ENCODE data around the gene CLIC5.

Gene CLIC5

GRCh38 chr6:46046558-46047174 is 31.0 kb upstream of the CLIC5 start:
- Mint-ChIP-seq H3K9me3 (no peaks in the 10 kb centered on the region), H3K27me3 (no peaks in the 10 kb centered on the region), H3K4me1 (peaks cover 9% of the 10 kb centered on the region), H3K4me3 (no peak overlapping the region), H3K27ac (no peak overlapping the region)
- no peak for DNase-seq
- ATAC-seq = no peak

DNA sequence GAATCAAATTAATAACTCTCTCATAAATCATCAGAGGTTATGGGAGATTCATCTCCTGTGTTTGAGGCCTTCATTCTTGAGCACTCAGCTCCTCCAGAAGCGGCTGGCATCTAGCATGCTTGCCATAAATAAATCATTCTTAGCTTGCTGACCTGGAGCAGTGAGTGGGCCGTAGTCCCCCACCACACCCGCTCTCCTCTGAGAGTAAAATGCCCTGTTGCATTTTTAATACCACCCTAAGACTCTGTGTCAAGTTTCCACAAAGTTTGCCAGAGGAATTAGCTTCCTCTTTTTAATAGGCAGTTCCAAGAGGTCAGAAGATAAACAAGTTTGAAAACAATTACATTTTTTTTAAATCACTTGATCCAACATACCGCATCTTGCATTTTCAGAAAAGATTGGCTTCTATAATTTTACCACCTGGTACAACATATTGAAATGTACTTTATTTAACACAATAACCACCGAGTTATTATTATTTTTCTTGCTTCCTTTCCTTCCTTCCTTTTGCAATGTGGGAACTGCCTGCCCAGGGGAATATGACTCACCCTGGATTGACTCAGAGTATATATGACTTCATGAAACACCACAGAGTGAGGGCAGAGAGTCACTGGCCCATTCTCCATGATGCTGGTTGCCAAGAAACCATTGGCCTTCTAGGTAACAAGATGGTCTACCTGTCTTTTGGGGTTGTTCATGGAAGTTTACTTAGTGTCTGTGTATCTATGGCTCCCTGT is 29.4 kb upstream of the CLIC5 start:
- Mint-ChIP-seq H3K27me3 (no peaks in the 10 kb centered on the region), H3K4me3 (no peak overlapping the region), H3K27ac (no peak overlapping the region), H3K9me3 (no peaks in the 10 kb centered on the region), H3K4me1 (peaks cover 9% of the 10 kb centered on the region)
- ATAC-seq (peak; percentile 69), DNase-seq (no peak)

DNA sequence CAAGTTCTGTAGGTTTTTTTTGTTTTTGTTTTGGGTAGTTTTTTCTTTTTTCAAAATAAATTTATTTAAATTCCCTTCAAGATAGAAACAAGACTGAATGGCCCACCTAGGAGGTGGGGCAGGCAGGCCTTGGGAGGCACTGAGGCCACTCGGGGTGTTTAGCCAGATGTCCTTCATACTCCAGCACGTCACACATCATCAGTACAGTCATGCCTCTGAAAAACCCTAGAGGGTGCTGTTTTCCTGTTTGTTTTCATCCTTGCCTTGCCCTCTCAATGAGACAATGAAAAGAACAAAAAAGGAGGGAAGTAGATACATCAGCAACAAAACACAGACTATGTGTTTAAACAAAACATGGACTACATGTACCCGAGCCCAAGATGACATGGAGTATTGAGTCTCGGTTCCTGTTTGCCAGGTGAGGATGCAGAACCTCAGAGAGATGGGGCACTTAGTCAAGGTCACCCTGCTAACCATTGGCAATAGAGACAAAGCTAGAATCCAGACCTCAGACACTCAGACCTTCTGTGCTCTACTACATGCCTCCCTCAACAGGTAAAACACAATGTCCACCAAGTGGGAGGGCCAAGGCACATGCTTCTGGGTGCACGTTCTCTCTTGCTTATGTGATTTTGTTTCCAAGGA is 26.8 kb upstream of the CLIC5 start:
- no peaks in the 10 kb centered on the region for H3K27me3 Mint-ChIP-seq
- ATAC-seq = peak; percentile 82
- peaks cover 9% of the 10 kb centered on the region for H3K4me1 Mint-ChIP-seq
- H3K27ac Mint-ChIP-seq = no peak overlapping the region
- DNase-seq = peak; percentile 10 to 18
- no peaks in the 10 kb centered on the region for H3K9me3 Mint-ChIP-seq
- no peak overlapping the region for H3K4me3 Mint-ChIP-seq

DNA sequence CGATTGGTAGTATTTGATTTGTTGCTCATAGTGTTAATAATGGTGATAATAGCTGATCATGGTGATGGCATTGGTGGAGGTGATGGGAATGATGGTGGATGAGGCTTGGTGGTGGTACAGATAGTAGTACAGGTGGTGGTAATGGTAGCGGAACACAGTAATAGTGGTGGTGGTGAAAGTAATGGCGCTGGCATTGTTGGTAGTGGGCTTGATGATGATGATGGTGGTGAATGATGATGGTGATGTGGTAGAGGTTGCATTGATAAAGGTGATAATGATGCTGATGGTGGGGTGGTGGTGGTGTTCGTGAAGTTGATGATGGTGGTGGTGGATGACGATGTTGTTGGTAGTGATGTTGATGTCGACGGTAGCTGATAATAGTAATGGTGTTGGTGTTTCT is 24.6 kb upstream of the CLIC5 start:
- ATAC-seq = no peak
- Mint-ChIP-seq H3K27ac (no peak overlapping the region), H3K9me3 (no peaks in the 10 kb centered on the region), H3K4me3 (no peak overlapping the region), H3K4me1 (peaks cover 6% of the 10 kb centered on the region), H3K27me3 (no peaks in the 10 kb centered on the region)
- DNase-seq = no peak

- no peaks in the 10 kb centered on the region for H3K27me3 Mint-ChIP-seq
- no peaks in the 10 kb centered on the region for H3K9me3 Mint-ChIP-seq
- no peak overlapping the region for H3K27ac Mint-ChIP-seq
- no peaks in the 10 kb centered on the region for H3K4me1 Mint-ChIP-seq
- DNase-seq (no peak), ATAC-seq (no peak)
- H3K4me3 Mint-ChIP-seq = no peak overlapping the region
Measured at GRCh38 chr6:46039646-46040045, 24.0 kb upstream of the CLIC5 start.

DNA sequence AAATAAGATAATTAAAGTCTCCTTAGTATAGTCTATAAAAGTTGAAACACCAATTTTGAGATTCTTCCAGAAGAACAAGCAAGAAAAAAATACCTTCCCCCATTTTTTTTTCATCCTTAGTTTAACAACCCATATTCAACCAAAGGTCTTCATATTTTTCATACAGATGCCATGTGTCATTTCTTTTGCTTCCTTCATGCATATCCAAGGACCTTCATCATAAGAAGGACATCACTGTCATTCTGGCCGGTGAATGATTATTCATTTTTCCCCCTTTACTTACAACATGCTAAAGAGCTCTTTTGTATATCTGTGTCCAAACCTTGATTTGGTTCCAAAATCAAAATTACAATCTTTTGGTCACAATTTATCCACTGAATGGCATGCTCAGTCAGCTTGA is 21.3 kb upstream of the CLIC5 start:
- no peak for DNase-seq
- ATAC-seq = no peak
- Mint-ChIP-seq H3K4me1 (no peaks in the 10 kb centered on the region), H3K27me3 (no peaks in the 10 kb centered on the region), H3K27ac (no peak overlapping the region), H3K9me3 (no peaks in the 10 kb centered on the region), H3K4me3 (no peak overlapping the region)

DNA sequence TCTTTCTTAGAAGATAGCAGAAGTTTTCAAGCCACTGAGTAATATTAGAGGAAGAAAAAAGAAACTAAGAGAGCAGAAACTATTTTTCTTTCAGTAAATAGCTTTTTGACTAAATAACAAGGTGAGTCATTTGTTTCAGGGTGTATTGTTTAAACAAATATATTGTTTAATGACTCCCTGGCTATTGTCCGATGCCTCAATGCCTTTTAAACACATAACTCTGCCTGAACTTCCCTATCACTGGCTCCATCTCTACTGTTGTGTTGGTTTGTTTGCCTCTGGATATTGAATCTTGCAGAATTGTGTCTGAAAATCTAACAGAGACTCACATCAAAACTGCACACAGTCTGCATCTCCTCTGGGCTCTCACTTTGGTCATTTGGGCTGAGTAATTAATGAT is 19.6 kb upstream of the CLIC5 start:
- Mint-ChIP-seq H3K4me1 (no peaks in the 10 kb centered on the region), H3K9me3 (no peaks in the 10 kb centered on the region), H3K4me3 (no peak overlapping the region), H3K27me3 (peaks cover 5% of the 10 kb centered on the region), H3K27ac (no peak overlapping the region)
- no peak for DNase-seq
- ATAC-seq = no peak

DNA sequence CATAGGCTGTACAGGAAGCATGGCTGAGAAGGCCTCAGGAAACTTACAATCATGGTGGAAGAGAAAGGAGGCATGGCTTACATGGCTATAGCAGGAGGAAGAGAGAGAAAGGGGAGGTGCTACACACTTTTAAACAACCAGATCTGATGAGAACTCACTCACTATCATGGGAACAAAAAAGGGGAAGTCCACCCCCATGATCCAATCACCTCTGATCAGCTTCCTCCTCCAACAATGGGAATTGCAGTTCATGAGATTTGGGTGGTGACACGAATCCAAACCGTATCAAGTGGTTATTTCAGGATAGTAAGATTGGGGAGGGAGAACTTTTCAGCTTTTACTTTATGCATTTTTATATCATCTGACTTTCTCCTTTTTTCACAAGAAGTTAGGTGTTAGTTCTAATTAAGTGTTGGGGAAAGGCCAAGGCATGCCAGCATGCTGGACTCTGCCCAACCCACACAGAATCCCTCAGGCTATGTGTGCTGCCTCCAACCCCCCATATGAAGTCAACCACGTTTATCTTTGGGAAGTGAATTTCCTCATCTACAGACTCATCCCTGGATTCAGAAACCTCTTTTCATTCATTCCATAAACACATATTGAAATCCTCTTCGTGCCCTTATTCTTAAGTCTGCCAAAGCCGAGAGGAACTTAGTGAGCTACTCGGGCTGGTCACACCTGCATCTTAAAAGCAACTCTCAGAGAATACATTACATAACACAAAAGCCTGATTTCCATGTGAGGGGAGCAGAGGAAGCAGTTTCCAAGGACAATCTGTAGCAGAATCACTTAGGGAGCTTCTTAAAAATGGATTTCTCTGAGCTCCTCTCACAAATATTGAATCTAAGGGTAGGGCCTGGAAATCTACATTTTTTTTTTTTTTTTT is 16.7 kb upstream of the CLIC5 start:
- H3K9me3 Mint-ChIP-seq = no peaks in the 10 kb centered on the region
- H3K4me3 Mint-ChIP-seq = no peak overlapping the region
- H3K4me1 Mint-ChIP-seq = no peaks in the 10 kb centered on the region
- H3K27ac Mint-ChIP-seq = no peak overlapping the region
- DNase-seq = no peak
- no peak for ATAC-seq
- peaks cover 12% of the 10 kb centered on the region for H3K27me3 Mint-ChIP-seq

- ATAC-seq (no peak), DNase-seq (no peak)
- no peak overlapping the region for H3K27ac Mint-ChIP-seq
- no peaks in the 10 kb centered on the region for H3K4me1 Mint-ChIP-seq
- no peaks in the 10 kb centered on the region for H3K9me3 Mint-ChIP-seq
- H3K27me3 Mint-ChIP-seq = peaks cover 12% of the 10 kb centered on the region
- H3K4me3 Mint-ChIP-seq = no peak overlapping the region
Measured at GRCh38 chr6:46029602-46030001, 13.9 kb upstream of the CLIC5 start.

GRCh38 chr6:46026307-46026706 is 10.6 kb upstream of the CLIC5 start:
- H3K27me3 Mint-ChIP-seq = peaks cover 20% of the 10 kb centered on the region
- H3K27ac Mint-ChIP-seq = no peak overlapping the region
- ATAC-seq = no peak
- DNase-seq = no peak
- no peaks in the 10 kb centered on the region for H3K9me3 Mint-ChIP-seq
- H3K4me1 Mint-ChIP-seq = no peaks in the 10 kb centered on the region
- no peak overlapping the region for H3K4me3 Mint-ChIP-seq

- ATAC-seq (no peak), DNase-seq (no peak)
- peaks cover 17% of the 10 kb centered on the region for H3K27me3 Mint-ChIP-seq
- H3K4me3 Mint-ChIP-seq = no peak overlapping the region
- H3K4me1 Mint-ChIP-seq = no peaks in the 10 kb centered on the region
- H3K27ac Mint-ChIP-seq = no peak overlapping the region
- H3K9me3 Mint-ChIP-seq = no peaks in the 10 kb centered on the region
Measured at GRCh38 chr6:46025573-46025972, 9.9 kb upstream of the CLIC5 start.

- H3K9me3 Mint-ChIP-seq = no peaks in the 10 kb centered on the region
- no peak overlapping the region for H3K27ac Mint-ChIP-seq
- no peaks in the 10 kb centered on the region for H3K4me1 Mint-ChIP-seq
- H3K27me3 Mint-ChIP-seq = peaks cover 13% of the 10 kb centered on the region
- no peak overlapping the region for H3K4me3 Mint-ChIP-seq
- no peak for DNase-seq
- ATAC-seq = no peak
Measured at GRCh38 chr6:46024124-46024769, 8.6 kb upstream of the CLIC5 start.

DNA sequence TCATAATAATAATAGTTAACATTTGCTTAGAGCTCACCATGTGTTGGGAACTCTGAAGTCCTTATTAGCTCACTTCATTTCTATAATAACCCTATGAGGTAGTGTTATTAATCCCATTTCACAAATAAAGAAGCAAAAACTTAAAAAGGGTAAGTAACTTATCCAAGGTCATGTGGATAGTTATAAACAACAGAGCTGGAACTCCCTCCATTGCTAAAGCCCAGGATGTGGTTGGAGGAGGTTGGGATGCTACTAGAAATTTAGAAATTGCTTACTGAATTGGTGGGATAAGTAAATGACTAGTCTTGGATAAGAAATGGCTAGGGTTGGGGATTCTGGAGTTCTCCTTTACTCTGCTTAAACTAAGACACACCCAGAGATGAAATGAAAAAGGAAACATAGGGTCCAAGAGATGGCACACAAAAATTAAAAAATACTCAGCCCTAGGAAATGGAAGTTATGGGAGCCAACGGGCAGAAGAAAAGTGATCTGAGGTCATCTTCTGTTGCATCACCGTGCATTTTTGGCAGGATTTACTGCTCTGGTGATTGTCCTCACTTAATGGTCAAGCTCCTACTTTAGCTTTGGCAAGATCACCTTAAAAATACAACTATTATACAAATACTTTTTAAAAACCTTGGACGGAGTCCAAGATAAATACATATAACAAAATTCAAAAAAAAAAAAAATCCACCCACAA is 7.7 kb upstream of the CLIC5 start:
- ATAC-seq = no peak
- DNase-seq = no peak
- Mint-ChIP-seq H3K4me3 (no peak overlapping the region), H3K9me3 (no peaks in the 10 kb centered on the region), H3K4me1 (no peaks in the 10 kb centered on the region), H3K27ac (no peak overlapping the region), H3K27me3 (peaks cover 8% of the 10 kb centered on the region)

DNA sequence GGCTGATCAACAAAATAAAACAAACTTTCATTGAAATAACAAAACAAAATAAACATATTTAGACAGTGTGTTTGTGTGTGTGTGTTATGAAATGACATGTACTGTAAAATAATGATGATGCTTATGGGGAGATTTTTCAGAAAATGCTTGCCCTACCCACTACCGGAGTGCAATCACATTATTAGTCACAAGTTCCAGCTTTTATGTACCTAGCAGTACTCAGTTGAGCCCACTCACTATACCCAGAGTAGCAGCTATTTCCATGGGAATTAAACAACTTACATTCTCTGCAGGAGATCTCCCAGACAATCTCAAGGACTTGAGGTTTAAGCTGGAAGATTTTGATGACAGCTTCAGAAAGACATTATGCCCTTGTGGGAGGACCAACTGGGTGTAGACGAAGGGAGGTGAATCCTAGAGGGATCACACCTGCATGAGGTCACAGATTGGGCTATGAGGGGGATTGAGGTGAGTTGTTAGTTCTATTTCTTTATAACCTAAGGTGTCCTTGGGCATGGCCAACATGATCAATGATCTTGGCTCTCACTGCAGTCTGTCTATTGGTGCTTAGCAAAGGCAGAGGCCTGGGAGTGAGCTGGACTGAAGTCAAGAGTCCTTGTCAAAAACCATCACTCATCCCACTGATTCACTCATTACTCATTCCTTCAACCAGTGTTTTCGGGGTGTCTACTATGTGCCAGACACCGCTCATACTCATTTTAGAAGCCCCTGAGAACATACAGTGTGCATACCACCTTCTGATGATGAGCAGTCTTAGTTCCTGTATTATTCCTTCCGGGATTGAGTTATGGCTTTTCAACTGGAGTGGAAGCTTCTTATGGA is 6.7 kb upstream of the CLIC5 start:
- DNase-seq (no peak), ATAC-seq (peak; percentile 79)
- H3K4me3 Mint-ChIP-seq = no peak overlapping the region
- no peak overlapping the region for H3K27ac Mint-ChIP-seq
- peaks cover 18% of the 10 kb centered on the region for H3K27me3 Mint-ChIP-seq
- H3K4me1 Mint-ChIP-seq = no peaks in the 10 kb centered on the region
- no peaks in the 10 kb centered on the region for H3K9me3 Mint-ChIP-seq

All from stimulated activated naive CD8-positive, alpha-beta T cell treated with anti-CD3 and anti-CD28 coated beads, Interleukin-15, amount 100 ng/mL, for 72 hours (primary cell).